Activated T-cell treated with anti-CD3 and anti-CD28 coated beads for 24 hours (primary cell): ENCODE measurements around the gene SEMA6D.

Experiments used
- DNase-seq: peaks from one replicate; pipeline ENCODE4 v3.0.0-alpha.2; 2020; ENCODE audit warnings: low read depth

SEMA6D gene

DNA sequence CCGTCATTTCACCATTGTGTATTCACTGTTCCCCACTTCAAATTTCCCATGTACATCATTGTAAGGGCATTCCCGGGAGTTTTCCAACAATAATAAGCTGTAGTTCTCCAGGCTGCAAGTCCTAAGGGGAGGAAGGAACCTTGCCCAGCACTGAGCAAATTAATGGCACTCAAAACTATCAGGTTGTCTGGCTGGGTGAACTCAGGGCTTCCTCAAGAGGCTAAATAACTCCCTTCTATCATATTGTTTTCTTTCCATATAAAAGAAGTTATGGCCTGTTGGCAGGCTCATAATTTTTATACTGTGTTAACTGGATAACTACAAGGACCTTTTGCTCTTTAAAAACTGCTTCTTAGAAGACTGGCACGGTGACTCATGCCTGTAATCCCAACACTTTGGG is 71.4 kb downstream of the SEMA6D start:
- no peak for DNase-seq

DNA sequence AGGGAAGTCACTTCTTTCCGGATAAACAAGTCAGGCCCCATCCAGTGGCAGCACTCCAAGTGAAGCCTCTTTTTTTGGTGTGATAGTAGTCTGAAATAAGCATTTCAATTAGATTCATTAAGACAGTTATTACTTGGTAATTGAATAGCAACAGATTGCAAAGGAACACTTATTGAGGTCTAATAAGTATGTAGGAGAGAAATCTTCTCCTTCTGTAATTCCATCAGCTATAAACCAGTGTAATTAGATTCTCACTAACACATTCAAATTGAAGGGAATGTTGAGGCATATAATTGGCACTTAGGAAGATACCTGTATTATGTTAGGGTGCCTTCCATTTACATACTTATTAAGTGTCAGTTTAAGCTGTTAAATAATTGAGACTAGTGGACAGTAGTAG is 73.9 kb downstream of the SEMA6D start:
- no peak for DNase-seq

DNA sequence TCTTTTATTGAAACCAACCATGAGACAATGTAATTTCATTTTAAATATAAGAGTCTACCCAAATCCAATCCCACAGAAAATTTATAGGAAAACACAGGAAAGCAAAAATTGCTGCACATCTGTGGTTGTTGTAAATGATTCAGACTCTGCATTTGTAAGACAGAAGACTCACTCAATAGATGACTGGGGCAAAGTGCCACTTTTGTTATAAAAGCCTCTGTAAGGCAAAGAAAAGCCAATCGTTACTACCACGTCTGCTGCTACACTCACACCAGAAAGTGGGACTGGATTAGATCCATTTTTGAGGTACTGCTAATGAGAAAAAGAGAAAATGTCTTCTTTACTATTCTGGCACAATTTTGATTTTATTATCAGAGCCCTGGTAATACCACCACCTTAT is 74.9 kb downstream of the SEMA6D start:
- DNase-seq = no peak

DNA sequence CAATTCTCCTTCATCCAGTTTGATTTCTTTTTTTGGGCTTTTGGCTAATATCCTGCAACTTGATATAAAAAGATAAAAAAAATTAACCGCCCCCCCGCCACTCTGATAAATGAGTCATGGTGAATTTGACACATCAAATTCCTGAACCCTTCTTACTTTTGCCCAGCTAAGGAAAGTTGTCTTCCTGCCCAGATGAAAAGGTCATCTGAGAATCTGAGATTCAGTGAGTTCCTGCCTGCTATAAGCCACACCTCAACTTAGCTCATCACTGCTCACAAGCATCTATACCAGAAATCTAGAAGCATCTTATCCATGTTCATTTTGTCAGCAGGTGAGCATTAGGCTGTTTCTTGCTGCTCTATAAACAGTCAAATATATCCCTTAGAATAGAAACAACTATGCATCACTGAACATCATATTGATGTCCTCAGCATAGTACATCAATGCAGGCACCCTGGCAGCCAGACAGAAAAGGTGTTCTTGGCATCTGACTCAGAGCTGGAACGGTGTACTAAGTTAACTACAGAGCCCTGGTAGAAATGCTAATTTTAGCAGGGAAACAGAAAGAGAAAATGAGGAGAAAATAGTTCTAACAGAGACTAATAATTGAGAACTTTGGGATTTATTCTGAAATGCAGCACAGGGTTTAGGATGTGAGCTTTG is 77.1 kb downstream of the SEMA6D start:
- DNase-seq = no peak

DNA sequence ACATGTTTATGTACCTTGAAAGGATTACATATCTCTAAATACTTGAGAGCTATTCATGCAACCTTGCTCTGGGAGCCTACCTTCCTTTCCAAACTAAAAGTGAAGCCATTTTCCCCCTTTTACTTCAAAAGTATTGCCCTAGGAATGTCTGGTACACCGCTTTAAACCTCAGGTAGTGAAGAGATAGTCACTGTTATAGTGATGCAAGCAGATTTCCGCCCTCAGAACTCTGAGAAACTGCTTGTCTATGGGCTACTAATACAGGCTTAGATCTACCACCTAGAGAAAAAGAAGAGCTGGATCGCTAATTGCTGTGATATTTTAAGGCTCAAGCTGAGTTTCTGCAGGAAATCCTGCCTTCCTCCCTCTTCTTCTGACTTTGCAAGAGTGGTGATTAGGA is 78.6 kb downstream of the SEMA6D start:
- DNase-seq = no peak

DNA sequence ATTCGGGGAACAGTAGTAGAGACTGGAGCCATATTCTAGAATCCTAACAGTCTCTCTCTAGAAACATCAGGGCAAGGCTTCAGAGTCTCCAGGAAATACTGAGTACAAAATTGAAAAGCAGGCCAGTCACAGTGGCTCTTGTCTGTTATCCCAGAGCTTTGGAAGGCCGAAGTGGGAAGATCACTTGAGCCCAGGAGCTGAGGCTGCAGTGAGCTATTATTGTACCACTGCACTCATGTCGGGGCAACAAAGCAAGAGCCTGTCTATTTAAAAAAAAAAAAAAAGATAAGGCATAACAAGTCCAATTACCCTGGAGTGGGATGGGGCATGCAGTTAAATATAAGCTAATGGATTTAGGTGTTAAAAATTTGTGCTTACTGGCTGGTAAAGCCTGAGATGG is 79.0 kb downstream of the SEMA6D start:
- DNase-seq = no peak

DNA sequence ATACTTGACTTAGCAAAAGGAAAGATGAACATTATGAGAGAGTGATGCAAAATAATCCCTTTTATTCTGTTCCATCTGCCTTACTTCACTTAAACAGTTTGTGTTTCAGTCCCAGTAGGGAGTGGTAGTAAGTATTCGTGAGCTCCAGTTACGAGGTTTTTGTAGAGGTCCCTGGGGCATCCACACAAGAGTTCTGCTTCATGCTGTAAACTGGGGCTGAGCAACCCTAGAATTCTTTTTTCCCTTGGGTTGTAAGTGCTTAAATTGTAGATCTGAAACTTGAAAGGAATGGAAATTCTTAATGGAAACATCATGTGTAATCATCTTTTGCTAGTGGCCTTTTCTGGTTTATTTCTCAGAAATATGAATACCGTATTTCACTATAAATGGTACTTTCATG is 79.5 kb downstream of the SEMA6D start:
- no peak for DNase-seq

DNA sequence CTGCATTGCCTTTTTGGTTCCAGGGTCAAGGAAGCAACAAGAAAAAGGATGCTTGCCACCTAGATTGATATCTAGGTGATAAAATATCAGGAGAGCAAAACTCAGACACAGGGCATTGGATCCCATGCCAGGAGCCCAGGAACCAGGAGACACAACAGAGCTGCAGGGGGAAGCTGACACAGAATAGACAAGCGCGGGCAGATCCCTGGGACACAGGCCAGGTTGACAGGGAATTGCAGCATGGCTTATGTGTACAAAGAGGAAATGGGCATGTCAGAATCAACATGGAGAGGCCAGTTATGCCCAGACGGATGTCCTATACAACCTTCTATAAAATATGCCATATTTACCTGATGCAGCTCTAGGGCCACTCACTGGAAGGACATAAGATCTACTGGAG is 84.2 kb downstream of the SEMA6D start:
- no peak for DNase-seq

DNA sequence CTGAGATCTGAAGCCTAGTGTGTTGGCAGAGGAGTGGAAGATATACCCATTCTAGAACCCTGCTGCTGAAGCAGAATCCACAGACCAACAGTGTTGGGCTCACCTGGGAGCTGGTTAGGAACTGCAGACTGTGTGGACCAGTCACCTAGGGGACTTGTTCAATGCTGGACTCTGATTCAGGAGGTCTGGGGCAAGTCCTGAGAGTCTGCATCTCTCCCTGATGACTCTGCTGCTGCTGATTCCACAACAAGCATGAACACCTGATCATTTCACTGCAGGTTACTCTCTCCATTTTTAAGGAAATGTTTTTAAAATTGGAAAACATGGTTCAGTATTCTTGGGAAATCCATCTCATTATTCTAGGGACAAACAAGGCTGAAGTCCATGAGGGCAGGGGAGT is 84.9 kb downstream of the SEMA6D start:
- no peak for DNase-seq

DNA sequence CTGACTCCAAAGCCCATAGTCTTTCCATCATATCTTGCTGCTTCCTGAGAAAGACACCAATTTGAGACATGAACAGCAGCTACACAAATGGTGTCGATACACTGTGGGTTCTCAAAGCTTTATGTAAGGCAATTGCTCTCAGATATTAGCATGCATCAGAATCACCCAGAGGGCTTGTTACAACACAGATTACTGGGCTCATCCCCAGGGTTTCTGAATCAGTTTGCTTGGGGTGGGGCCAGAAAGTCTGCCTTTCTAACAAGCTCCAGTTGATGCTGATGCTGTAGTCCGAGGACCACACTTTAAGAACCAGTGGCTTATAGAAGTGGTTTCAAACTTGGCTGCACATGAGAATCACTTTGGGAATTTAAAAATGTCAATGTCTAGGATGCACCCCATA is 86.5 kb downstream of the SEMA6D start:
- DNase-seq = no peak

DNA sequence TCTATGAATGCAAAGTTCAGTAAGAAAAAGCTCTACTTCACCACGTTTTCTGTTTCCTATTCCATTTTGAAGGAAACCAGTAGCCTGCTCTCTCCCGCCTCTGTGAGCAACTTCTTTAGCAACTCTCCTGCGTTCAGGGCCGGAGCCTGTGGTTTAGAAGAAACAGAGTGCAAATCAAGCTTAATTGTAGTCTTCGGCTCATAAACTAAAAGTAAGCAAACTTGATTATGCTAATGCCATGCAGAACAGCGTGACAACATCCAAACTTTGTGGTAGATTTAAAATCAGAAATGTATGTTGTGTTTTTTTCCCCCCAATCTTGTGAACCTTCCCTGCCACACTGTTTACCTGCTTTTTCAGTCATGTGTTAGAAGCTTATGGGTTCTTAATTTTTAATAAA is 87.4 kb downstream of the SEMA6D start:
- DNase-seq = no peak

DNA sequence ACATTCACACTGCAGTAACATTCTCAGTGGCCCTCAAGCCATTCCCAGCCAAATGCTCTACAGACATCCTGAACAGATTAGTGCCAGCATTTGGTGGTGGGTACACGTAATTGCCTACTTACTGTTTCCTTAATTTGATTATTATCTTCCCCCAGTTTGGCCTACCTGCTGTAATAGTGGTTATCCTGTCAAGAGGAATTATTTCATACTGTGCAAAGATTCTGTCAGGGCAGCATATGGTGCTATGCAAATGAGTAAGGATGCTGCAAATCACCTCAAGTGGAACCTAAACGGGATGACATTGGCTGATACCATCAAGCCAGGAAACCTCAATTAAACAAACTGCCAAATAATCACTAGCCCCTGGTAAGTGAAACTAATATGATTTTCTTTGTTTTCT is 88.7 kb downstream of the SEMA6D start:
- no peak for DNase-seq

DNA sequence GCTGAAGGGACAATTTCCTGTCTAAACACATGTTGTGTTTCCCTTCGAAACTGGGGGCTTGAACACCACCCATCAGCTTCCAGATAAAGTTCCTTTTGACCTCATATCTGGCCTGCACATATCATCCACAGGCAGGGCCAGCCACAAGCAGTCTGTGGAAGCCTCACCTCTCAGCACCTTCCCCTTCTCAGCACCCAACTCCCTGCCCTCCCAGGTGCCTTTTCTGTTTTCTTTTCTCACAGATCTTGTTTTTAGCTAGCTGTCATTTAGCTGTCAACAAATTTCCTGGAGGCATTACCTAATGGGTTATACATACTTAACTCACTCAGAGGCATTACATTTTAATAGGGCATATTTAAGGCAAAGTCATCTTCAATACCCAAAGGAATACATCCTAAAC is 93.9 kb downstream of the SEMA6D start:
- DNase-seq = no peak

DNA sequence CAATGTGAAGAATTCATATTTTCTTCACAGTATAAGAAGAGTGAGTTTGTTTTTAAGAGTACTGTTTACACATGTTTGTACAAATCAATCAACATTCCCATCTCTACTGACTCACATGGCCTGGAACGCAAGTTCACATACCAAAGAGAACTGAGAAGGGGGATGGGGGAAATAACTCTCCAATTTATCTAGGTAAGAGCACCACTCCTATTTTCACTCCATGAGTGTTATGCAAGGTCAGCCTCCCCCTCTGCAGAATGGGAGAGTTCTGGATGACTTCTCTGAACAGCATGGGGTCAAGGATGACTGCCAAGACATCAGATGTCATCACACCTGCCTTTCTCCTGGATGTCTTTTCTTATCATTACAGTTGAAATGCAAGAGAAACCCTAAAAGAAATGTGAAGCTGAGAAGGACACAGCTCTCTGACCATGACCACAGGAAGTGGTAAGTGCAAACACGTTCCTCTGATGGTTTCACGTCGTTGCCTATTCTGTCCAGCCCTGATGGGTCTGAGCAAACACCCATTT is 95.2 kb downstream of the SEMA6D start:
- DNase-seq = no peak

DNA sequence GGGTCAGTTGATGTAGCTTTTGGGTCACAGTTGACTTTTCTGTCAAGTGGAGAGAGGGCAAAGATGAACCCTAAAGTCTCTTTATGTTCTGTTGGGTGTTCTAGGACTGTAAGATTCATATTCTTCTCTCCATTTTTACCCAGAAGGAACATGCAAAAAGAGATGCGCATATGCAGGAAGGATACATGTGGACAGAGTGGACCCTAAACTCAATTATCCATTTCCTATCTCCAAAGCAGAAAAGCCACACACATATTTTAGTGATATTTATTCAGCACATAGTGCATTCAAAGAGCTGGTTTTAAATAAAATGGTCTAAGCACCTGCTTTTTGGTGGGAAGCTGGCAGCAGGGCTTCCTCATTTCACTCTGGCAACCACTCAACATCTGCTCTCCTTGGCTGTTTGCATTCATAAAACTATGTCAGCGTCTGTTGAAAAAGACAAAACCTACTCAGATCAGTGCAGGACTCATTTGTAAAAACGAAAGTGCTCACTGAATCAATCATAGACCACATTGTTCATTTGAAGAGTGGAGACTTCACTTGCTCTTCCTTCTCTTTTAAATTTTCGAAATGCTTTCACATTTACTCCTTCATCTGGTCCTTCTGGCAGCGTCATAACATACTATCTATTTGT is 96.6 kb downstream of the SEMA6D start:
- DNase-seq = no peak

DNA sequence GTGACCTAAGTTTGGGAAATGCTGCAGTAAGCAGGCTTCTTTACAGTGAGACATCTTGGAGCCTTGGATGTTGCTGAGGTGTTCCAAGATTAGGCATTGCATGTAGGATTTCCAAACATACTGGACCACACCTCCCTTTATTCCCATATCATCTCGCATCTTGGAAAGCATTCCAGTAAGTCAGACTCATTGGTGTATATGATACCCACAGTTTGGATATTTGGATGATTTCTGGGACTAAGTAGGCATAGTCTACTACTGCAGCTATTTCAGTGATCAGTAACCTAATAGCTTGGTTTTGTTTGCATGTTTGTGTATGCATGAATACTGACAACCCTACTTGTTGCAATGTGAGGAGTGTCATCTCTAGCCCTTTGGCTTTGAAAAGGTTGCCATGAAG is 97.3 kb downstream of the SEMA6D start:
- no peak for DNase-seq

DNA sequence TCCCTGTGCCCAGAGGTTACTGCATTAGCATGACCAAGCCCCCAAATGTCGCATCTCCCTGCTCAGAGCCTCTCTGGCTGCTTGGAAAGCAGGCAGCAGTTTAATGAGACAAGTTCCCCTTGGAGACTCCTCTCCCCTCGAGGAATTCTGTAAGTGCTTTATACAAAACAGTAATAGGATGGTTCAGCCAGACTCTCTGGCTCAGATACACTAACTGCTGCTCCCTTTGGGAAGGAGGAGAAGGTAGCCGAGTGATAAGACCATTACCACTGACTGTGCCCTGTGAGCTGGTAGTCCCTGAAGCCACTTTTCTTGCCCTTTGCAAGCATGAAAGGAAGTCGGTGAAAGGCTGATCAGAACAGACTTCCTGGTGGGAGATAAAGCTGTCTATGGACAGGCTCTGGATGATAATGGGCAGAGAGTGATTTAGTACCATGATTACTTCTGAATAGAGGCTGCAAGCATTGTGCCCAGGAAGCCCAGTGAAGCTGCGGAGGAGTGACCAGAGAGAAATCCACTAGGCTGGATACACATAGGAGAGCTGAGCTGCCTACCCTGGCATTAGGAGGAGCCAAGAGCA is 100.8 kb downstream of the SEMA6D start:
- DNase-seq = no peak

DNA sequence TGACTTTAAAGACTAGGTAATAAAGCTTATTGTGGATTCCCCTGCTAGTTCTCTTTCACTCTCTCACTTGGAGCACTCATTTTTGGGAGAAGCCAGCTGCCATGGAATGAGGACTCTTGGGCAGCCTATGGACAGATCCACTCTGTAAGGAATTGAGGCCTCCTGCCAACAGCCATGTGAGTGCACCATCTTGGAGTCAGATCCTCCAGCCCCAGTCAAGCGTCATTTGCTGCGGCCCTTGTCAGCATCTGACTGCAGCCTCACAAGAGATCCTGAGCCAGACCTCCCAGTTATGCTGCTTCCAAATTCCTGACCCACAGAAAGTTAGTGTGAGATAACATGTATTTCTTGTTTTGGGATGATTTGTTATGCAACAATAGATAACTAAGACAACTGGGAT is 101.9 kb downstream of the SEMA6D start:
- DNase-seq = no peak

DNA sequence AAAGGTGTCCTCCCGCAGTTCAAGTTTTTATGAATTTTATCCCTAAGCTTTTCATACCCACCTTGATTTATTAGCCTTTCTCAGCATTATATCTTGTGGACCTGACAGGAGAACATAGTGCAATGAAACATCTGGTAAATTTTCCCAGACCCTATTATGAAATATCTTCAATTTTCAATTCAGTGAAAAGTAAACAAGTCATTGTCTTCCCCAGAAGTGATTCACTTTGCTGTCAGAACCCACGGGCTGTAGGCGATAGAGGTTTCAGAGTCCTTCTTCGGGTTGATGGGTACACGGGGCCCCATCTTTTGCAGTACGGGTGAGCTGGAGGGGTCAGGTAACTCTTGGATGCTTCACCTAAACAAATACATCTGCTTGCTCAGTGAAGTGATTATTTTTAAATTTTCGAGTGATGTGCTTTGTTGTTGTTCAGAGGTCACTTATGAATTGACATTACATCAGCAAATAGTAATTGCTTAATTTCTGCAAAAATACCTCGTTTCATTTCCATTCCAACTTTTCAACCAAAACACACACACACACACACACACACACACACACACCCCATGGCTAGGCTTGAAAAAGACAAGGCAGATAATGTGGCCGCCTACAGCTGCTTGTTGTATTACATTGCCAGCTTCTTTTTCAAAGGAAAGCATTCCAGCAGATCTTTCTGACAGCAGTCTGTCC is 102.9 kb downstream of the SEMA6D start:
- no peak for DNase-seq

DNA sequence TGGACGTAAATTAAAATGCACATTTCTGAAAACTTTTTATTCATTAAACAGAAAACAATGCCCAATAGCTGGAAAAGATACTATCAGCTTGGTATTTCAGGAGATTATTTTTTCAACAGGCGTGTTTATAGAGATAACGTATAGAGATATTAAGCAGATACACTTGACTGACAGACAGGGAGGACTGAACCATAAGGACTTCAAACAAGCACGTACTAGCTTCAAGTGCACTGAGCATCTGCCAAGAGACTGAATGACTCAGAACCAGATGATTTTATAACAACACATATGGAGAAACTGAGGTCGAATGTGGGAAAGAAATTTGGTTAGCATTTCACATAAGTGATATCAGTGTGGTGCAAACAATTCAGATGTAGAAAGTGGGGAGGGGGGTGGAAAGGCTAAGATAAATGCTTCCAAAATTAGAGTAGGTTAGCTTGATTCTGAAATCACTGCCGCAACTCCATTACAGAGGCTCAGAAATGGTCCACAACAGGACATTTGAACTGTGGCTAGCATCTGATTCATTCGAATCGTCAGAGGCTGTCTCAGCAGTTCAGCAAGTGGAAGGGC is 103.5 kb downstream of the SEMA6D start:
- DNase-seq = no peak

DNA sequence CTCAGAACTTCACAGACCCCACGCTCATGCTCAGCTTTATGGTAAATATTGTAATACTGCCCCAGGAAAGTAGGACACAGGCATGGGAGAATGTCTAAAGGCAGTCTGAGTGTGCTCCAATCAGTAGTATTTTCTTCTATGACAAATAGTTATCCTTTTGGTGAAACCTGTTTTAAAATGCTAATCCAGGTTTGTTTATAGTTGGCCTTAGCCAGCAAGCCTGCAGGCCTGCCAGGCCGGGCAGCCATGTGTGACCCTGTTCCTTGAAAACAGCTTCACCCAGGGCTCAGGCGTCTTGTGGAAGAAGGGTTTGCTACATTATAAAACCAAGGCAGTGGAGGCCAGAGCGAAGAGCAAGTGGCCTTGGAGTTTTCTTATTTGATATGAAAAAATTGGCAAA is 104.7 kb downstream of the SEMA6D start:
- DNase-seq = no peak
